Sigmoid colon (tissue), 7 donors: ENCODE measurements around the gene PELI2. TPM values are rescaled to one million over a fixed set of nuclear protein-coding genes. Genes with fewer than 3 reads are reported as not detected.

ENCODE experiments used
- DNase-seq: peaks from one replicate; pipeline ENCODE4 v3.0.0-alpha.2; 2019
- H3K27ac ChIP-seq, 4 donors: fragments of 200-600 bp; sonication (generic); one replicate each; pipeline ENCODE4 v1.5.1; 2016 to 2019; ENCODE audit warnings: mild to moderate bottlenecking in 1 of 4
- H3K27me3 ChIP-seq, 3 donors: fragments of 200-600 bp; sonication (generic); one replicate each; pipeline ENCODE4 v1.5.1; 2019; ENCODE audit warnings: mild to moderate bottlenecking in 1 of 3
- H3K36me3 ChIP-seq, 4 donors: fragments of 200-600 bp; sonication (generic); one replicate each; pipeline ENCODE4 v1.5.1; 2016 to 2019
- H3K4me1 ChIP-seq, 4 donors: fragments of 200-600 bp; sonication (generic); one replicate each; pipeline ENCODE4 v1.5.1; 2017 to 2019
- H3K4me3 ChIP-seq, 4 donors: fragments of 200-600 bp; sonication (generic); one replicate each; pipeline ENCODE4 v1.5.1; 2017 to 2019; ENCODE audit warnings: mild to moderate bottlenecking in 2 of 4, moderate library complexity in 1 of 4
- H3K9me3 ChIP-seq, 4 donors: fragments of 200-600 bp in 3 of 4; sonication (generic) in 3 of 4; one replicate each; pipeline versions ENCODE4 v1.5.1 to v1.6.1; 2013 to 2019
- EP300 ChIP-seq, 4 donors: sonication (generic); formaldehyde crosslinking; IDR thresholded peaks; one replicate each; pipeline ENCODE4 v1.6.1; 2017; ENCODE audit warnings: antibody characterized with exemption in 4 of 4
- POLR2A ChIP-seq, 2 donors: fragments of 450-650 bp; IDR thresholded peaks; one replicate each; pipeline ENCODE4 v1.6.1; 2016; ENCODE audit warnings: antibody characterized with exemption in 2 of 2, mild to moderate bottlenecking in 2 of 2, moderate library complexity in 2 of 2
- POLR2AphosphoS5 ChIP-seq, 4 donors: sonication (generic); formaldehyde crosslinking; IDR thresholded peaks; one replicate each; pipeline ENCODE4 v1.6.1; 2017; ENCODE audit warnings: antibody characterized with exemption in 4 of 4
- WGBS, 2 donors: extraction: QIAGEN DNeasy Blood & Tissue Kit; methylation state at CpG; one replicate each; pipeline ENCODE4 v1.1.7; 2013; 5-methylcytosine and 5-hydroxymethylcytosine counted together
- intact Hi-C: fragments of 100-400 bp; cut with DNase I; formaldehyde crosslinking; loops from one replicate; pipeline ENCODE4 v1.15.1; 2023
- polyA plus RNA-seq, 3 donors: library from polyadenylated mRNA; stranded (reverse); fragments of 200-250 nt; gene quantifications; one replicate each; pipeline ENCODE4 v1.2.3, GENCODE V29; 2013
- total RNA-seq, 4 donors: library from RNA; depleted of rRNA; stranded (reverse); fragments of >200 nt; gene quantifications; one replicate each; pipeline ENCODE4 v1.1.0, GENCODE V29; 2016
- TF ChIP-seq, protein P1 (sequence below), 4 experiments: fragments of 450-650 bp in 3 of 4; fragments of 200-600 bp in 1 of 4; IDR thresholded peaks; one replicate each; pipeline ENCODE4 v1.5.1; 2016 to 2019; ENCODE audit warnings: antibody characterized with exemption in 4 of 4, mild to moderate bottlenecking in 3 of 4, moderate library complexity in 2 of 4
- donor health status: healthy with polysubstance abuse.
- donor health status: Bipolar disorder and iron deficiency.
- donor health status: healthy.

The PELI2 gene
- total and polyA plus RNA-seq, 7 donors = 4.5 to 34.3 (median 26.3) TPM

DNA sequence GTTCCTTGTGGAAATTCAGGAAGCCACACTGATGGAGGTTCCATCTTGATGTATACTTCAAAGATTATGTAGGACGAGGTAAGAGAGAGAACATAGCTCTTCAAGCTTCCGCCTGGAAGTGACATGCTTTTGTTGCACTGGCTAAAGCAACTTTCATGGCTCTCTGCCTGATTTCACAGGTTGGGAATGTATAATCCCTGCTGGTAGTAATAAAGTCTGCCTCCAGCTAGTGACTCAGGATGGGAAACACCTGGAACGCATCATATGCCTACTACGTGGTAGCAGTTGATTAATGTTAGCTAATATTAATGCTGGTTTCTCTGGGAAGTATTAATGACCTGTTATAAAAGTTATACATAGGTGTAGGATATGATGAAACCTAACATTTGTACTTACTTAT is 71.1 kb downstream of the PELI2 start:
- peaks cover 0 to 31% (median 5%) of the 10 kb centered on the region in 4 donors for H3K4me1 ChIP-seq
- TF ChIP-seq EP300 (IDR thresholded peaks at IDR 0.05) (peak in 2 of 4 donors; percentile 22 to 25), POLR2AphosphoS5 (IDR thresholded peaks at IDR 0.05) (peak; percentile 26 to 80 (median 78))
- TF ChIP-seq, protein P1, sequence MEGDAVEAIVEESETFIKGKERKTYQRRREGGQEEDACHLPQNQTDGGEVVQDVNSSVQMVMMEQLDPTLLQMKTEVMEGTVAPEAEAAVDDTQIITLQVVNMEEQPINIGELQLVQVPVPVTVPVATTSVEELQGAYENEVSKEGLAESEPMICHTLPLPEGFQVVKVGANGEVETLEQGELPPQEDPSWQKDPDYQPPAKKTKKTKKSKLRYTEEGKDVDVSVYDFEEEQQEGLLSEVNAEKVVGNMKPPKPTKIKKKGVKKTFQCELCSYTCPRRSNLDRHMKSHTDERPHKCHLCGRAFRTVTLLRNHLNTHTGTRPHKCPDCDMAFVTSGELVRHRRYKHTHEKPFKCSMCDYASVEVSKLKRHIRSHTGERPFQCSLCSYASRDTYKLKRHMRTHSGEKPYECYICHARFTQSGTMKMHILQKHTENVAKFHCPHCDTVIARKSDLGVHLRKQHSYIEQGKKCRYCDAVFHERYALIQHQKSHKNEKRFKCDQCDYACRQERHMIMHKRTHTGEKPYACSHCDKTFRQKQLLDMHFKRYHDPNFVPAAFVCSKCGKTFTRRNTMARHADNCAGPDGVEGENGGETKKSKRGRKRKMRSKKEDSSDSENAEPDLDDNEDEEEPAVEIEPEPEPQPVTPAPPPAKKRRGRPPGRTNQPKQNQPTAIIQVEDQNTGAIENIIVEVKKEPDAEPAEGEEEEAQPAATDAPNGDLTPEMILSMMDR (IDR thresholded peaks at IDR 0.05) = no peak
- no peak for DNase-seq
- no peaks in the 10 kb centered on the region for H3K9me3 ChIP-seq
- 76% methylated on average over 4 of the region's 4 CpGs for whole genome bisulfite sequencing, 2 donors
- H3K27ac ChIP-seq = peak overlapping the region in 2 of 4 donors; percentile 30 to 44
- H3K27me3 ChIP-seq = no peaks in the 10 kb centered on the region
- H3K36me3 ChIP-seq = no peaks in the 10 kb centered on the region
- no peak overlapping the region for H3K4me3 ChIP-seq
- intact Hi-C loops = no loop called here

DNA sequence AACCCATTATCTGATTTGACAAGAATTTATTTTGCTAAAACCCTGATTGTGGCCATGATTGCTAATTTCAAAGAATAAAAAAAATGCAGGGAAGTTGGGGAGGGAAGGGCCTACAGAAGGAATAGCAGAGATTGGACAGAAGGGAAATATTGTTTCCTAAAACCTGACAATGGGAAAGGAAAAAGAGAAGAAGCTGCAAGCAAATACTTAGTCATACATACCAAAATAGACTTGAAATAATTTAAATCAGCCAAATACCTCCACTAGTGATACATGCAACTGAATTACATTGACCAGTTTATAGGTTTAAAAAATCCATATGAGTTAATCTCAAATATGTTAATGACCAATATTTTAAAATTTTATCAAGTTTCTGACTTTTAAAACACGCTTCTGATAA is 75.1 kb downstream of the PELI2 start:
- intact Hi-C loops = no loop called here
- Histone ChIP-seq H3K4me3 (no peak overlapping the region), H3K4me1 (peaks cover 0 to 57% (median 18%) of the 10 kb centered on the region in 4 donors), H3K27me3 (no peaks in the 10 kb centered on the region), H3K9me3 (no peaks in the 10 kb centered on the region), H3K27ac (no peak overlapping the region), H3K36me3 (no peaks in the 10 kb centered on the region)
- 90 to 96% methylated on average over 1 of the region's 1 CpG for WGBS, 2 donors
- no peak for DNase-seq
- TF ChIP-seq POLR2A (IDR thresholded peaks at IDR 0.05) (no peak), EP300 (IDR thresholded peaks at IDR 0.05) (no peak), POLR2AphosphoS5 (IDR thresholded peaks at IDR 0.05) (no peak)
- TF ChIP-seq, protein P1 (IDR thresholded peaks at IDR 0.05) = no peak

GRCh38 chr14:56194042-56194441 is 75.8 kb downstream of the PELI2 start:
- no peaks in the 10 kb centered on the region for H3K36me3 ChIP-seq
- H3K4me3 ChIP-seq = no peak overlapping the region
- TF ChIP-seq, protein P1 (IDR thresholded peaks at IDR 0.05) = no peak
- no peak for TF ChIP-seq POLR2A (IDR thresholded peaks at IDR 0.05)
- TF ChIP-seq EP300 (IDR thresholded peaks at IDR 0.05) = no peak
- no peak for TF ChIP-seq POLR2AphosphoS5 (IDR thresholded peaks at IDR 0.05)
- H3K27ac ChIP-seq = no peak overlapping the region
- no peaks in the 10 kb centered on the region for H3K27me3 ChIP-seq
- no peak for DNase-seq
- no peaks in the 10 kb centered on the region for H3K9me3 ChIP-seq
- peaks cover 0 to 59% (median 18%) of the 10 kb centered on the region in 4 donors for H3K4me1 ChIP-seq
- intact Hi-C loops = no loop called here
- WGBS, 2 donors = 31 to 39% methylated on average over 7 of the region's 7 CpGs

DNA sequence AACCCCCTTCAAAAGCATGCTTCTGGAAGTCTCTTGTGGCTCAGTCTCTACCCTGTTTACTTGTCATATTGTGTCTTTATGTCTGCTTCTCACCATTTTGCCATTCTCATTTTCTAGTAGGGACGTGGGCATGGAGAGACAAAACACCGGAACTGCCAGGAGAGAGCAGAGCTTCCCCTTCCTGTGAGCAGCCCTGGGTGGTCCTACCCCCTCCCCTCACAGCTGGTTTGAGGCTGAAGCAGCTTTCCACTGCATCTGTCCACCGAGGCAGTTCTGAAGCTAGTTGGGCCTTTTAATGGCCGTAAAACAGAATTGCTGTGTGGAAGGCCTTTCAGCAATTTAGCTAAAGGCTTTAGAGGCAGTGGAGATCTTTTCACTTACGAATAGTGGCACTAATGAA is 77.0 kb downstream of the PELI2 start:
- Histone ChIP-seq H3K36me3 (no peaks in the 10 kb centered on the region), H3K9me3 (no peaks in the 10 kb centered on the region), H3K4me1 (peaks cover 0 to 63% (median 27%) of the 10 kb centered on the region in 4 donors), H3K4me3 (no peak overlapping the region), H3K27ac (peak overlapping the region in 3 of 4 donors; percentile 15 to 42 (median 41)), H3K27me3 (no peaks in the 10 kb centered on the region)
- TF ChIP-seq POLR2A (IDR thresholded peaks at IDR 0.05) (no peak), EP300 (IDR thresholded peaks at IDR 0.05) (no peak), POLR2AphosphoS5 (IDR thresholded peaks at IDR 0.05) (no peak)
- TF ChIP-seq, protein P1 (IDR thresholded peaks at IDR 0.05) = no peak
- DNase-seq = no peak
- 50 to 60% methylated on average over 5 of the region's 5 CpGs for WGBS, 2 donors
- intact Hi-C loops = loop anchor here (5.0 kb wide), 1 partner anchor 78 kb away; the partner anchor contains the start of gene PELI2

- Histone ChIP-seq H3K9me3 (no peaks in the 10 kb centered on the region), H3K27me3 (no peaks in the 10 kb centered on the region), H3K4me1 (peaks cover 0 to 67% (median 32%) of the 10 kb centered on the region in 4 donors), H3K27ac (peak overlapping the region; percentile 15 to 42 (median 37)), H3K36me3 (no peaks in the 10 kb centered on the region), H3K4me3 (no peak overlapping the region)
- DNase-seq = no peak
- WGBS, 2 donors = 14 to 22% methylated on average over 6 of the region's 6 CpGs
- intact Hi-C loops = loop anchor here (5.0 kb wide), 1 partner anchor 78 kb away; the partner anchor contains the start of gene PELI2
- TF ChIP-seq, protein P1 (IDR thresholded peaks at IDR 0.05) = no peak
- TF ChIP-seq POLR2A (IDR thresholded peaks at IDR 0.05) (no peak), POLR2AphosphoS5 (IDR thresholded peaks at IDR 0.05) (no peak), EP300 (IDR thresholded peaks at IDR 0.05) (no peak)
Measured at GRCh38 chr14:56195704-56196103, 77.5 kb downstream of the PELI2 start.
